CD4-positive, alpha-beta T cell treated with Interleukin-12 subunit alpha and Interleukin-12 subunit beta, for 1 hour (primary cell): ENCODE results near the gene PIR.

Experiments
- DNase-seq: peaks from one replicate; pipeline ENCODE4 v3.0.0-alpha.2; 2020

Gene PIR

GRCh38 chrX:15475486-15475885 is 17.6 kb downstream of the PIR start:
- DNase-seq = no peak

- no peak for DNase-seq
Observed at GRCh38 chrX:15475021-15475420, 18.1 kb downstream of the PIR start.

GRCh38 chrX:15474028-15474427 is 19.1 kb downstream of the PIR start:
- DNase-seq = no peak

- DNase-seq = no peak
Observed at GRCh38 chrX:15472531-15472930, 20.6 kb downstream of the PIR start.

- peak; percentile 49 for DNase-seq
Observed at GRCh38 chrX:15471028-15471427, 22.1 kb downstream of the PIR start.

- no peak for DNase-seq
Observed at GRCh38 chrX:15469613-15470012, 23.5 kb downstream of the PIR start.

- no peak for DNase-seq
Observed at GRCh38 chrX:15468036-15468435, 25.1 kb downstream of the PIR start.

- DNase-seq = no peak
Observed at GRCh38 chrX:15465896-15466651, 27.1 kb downstream of the PIR start.

GRCh38 chrX:15465347-15465746 is 27.8 kb downstream of the PIR start:
- DNase-seq = no peak

- no peak for DNase-seq
Observed at GRCh38 chrX:15464704-15465103, 28.4 kb downstream of the PIR start.

- no peak for DNase-seq
Observed at GRCh38 chrX:15451913-15452312, 41.2 kb downstream of the PIR start.

- DNase-seq = no peak
Observed at GRCh38 chrX:15448010-15448639, 45.0 kb downstream of the PIR start.

- no peak for DNase-seq
Observed at GRCh38 chrX:15441464-15441863, 51.7 kb downstream of the PIR start.

GRCh38 chrX:15438332-15438731 is 54.8 kb downstream of the PIR start:
- no peak for DNase-seq

- DNase-seq = no peak
Observed at GRCh38 chrX:15437724-15438123, 55.4 kb downstream of the PIR start.

- DNase-seq = no peak
Observed at GRCh38 chrX:15435836-15436619, 57.1 kb downstream of the PIR start.

GRCh38 chrX:15434205-15434604 is 58.9 kb downstream of the PIR start:
- DNase-seq = no peak

GRCh38 chrX:15430584-15430983 is 62.5 kb downstream of the PIR start:
- no peak for DNase-seq

GRCh38 chrX:15430076-15430475 is 63.1 kb downstream of the PIR start:
- no peak for DNase-seq

GRCh38 chrX:15425024-15425423 is 68.1 kb downstream of the PIR start:
- DNase-seq = no peak

GRCh38 chrX:15418707-15419181 is 74.4 kb downstream of the PIR start:
- DNase-seq = no peak

GRCh38 chrX:15418041-15418706 is 75.0 kb downstream of the PIR start:
- no peak for DNase-seq
